ENCODE results near the gene IL1RAPL2. TPM values are rescaled to one million over a fixed set of nuclear protein-coding genes. Genes with fewer than 3 reads are reported as not detected.

IL1RAPL2 gene
- total RNA-seq, 1 donor from 2014 or later: not detected

GRCh38 chrX:104968241-104968640 lies 402.2 kb downstream of the IL1RAPL2 start:
- H3K4me3 ChIP-seq (ENCODE audit: low read depth, low read length): no peak overlapping the region
- no peak for DNase-seq (ENCODE audit: low read depth)
- H3K27me3 ChIP-seq (ENCODE audit: control insufficient read depth, insufficient read depth, low read length): no peaks in the 10 kb centered on the region
- H3K36me3 ChIP-seq (ENCODE audit: control insufficient read depth, insufficient read depth, low read length): no peaks in the 10 kb centered on the region
- no peak for TF ChIP-seq CTCF (IDR thresholded peaks at IDR 0.05; ENCODE audit: insufficient read depth, low read length, poor library complexity, severe bottlenecking)

- TF ChIP-seq CTCF (IDR thresholded peaks at IDR 0.05; ENCODE audit: insufficient read depth, low read length, poor library complexity, severe bottlenecking): no peak
- no peak for DNase-seq (ENCODE audit: low read depth)
- no peaks in the 10 kb centered on the region for H3K36me3 ChIP-seq (ENCODE audit: control insufficient read depth, insufficient read depth, low read length)
- no peak overlapping the region for H3K4me3 ChIP-seq (ENCODE audit: low read depth, low read length)
- no peaks in the 10 kb centered on the region for H3K27me3 ChIP-seq (ENCODE audit: control insufficient read depth, insufficient read depth, low read length)
Measured at GRCh38 chrX:104972737-104973136, 406.7 kb downstream of the IL1RAPL2 start.

- TF ChIP-seq CTCF (IDR thresholded peaks at IDR 0.05; ENCODE audit: insufficient read depth, low read length, poor library complexity, severe bottlenecking): no peak
- Histone ChIP-seq H3K27me3 (ENCODE audit: control insufficient read depth, insufficient read depth, low read length) (no peaks in the 10 kb centered on the region), H3K4me3 (ENCODE audit: low read depth, low read length) (no peak overlapping the region), H3K36me3 (ENCODE audit: control insufficient read depth, insufficient read depth, low read length) (no peaks in the 10 kb centered on the region)
- DNase-seq (ENCODE audit: low read depth): peak; percentile 29
Measured at GRCh38 chrX:104987063-104987462, 421.1 kb downstream of the IL1RAPL2 start.

- H3K4me3 ChIP-seq (ENCODE audit: low read depth, low read length): no peak overlapping the region
- no peak for DNase-seq (ENCODE audit: low read depth)
- H3K27me3 ChIP-seq (ENCODE audit: control insufficient read depth, insufficient read depth, low read length): no peaks in the 10 kb centered on the region
- TF ChIP-seq CTCF (IDR thresholded peaks at IDR 0.05; ENCODE audit: insufficient read depth, low read length, poor library complexity, severe bottlenecking): no peak
- H3K36me3 ChIP-seq (ENCODE audit: control insufficient read depth, insufficient read depth, low read length): no peaks in the 10 kb centered on the region
Measured at GRCh38 chrX:104988038-104988437, 422.0 kb downstream of the IL1RAPL2 start.

- H3K27me3 ChIP-seq (ENCODE audit: control insufficient read depth, insufficient read depth, low read length): peaks cover 4% of the 10 kb centered on the region
- no peaks in the 10 kb centered on the region for H3K36me3 ChIP-seq (ENCODE audit: control insufficient read depth, insufficient read depth, low read length)
- H3K4me3 ChIP-seq (ENCODE audit: low read depth, low read length): no peak overlapping the region
- DNase-seq (ENCODE audit: low read depth): no peak
- no peak for TF ChIP-seq CTCF (IDR thresholded peaks at IDR 0.05; ENCODE audit: insufficient read depth, low read length, poor library complexity, severe bottlenecking)
Measured at GRCh38 chrX:104995546-104995945, 429.5 kb downstream of the IL1RAPL2 start.

- DNase-seq (ENCODE audit: low read depth): no peak
- Histone ChIP-seq H3K36me3 (ENCODE audit: control insufficient read depth, insufficient read depth, low read length) (no peaks in the 10 kb centered on the region), H3K27me3 (ENCODE audit: control insufficient read depth, insufficient read depth, low read length) (no peaks in the 10 kb centered on the region), H3K4me3 (ENCODE audit: low read depth, low read length) (no peak overlapping the region)
- no peak for TF ChIP-seq CTCF (IDR thresholded peaks at IDR 0.05; ENCODE audit: insufficient read depth, low read length, poor library complexity, severe bottlenecking)
Measured at GRCh38 chrX:105006103-105006502, 440.1 kb downstream of the IL1RAPL2 start.

Data from kidney epithelial cell (primary cell).